Panc1 (cell line): ENCODE measurements around the gene ANHX. TPM values are rescaled to one million over a fixed set of nuclear protein-coding genes. Genes with fewer than 3 reads are reported as not detected.

Source experiments
- ATAC-seq: fragments of 200-7000 bp; cut with Tn5 transposase; 2 replicates; pipeline ENCODE4 v1.9.1; 2020; ENCODE audit warnings: mild to moderate bottlenecking, moderate library complexity
- BruUV-seq: library from RNA; stranded (reverse); fragments of 400-500 nt; replicated peaks from 2 replicates; lab custom pipeline; 2021; lab: Mats Ljungman, UMichigan
- CTCF ChIA-PET: fragments of 300-600 bp; sonication (Branson Sonifier 250); formaldehyde crosslinking; loops from one replicate; lab custom pipeline; 2022; ENCODE audit warnings: antibody characterized with exemption; lab: Charles Lee
- POLR2A ChIA-PET: fragments of 300-600 bp; sonication (Branson Sonifier 250); formaldehyde crosslinking; loops from one replicate; lab custom pipeline; 2022; ENCODE audit warnings: antibody characterized with exemption; lab: Charles Lee
- DNase-seq: peaks from one replicate; pipeline ENCODE4 v3.0.0-alpha.2; 2010; ENCODE audit warnings: low read depth, low spot score
- H3K27ac ChIP-seq: 2 replicates; pipeline ENCODE4 v1.5.1; 2011; ENCODE audit warnings: mild to moderate bottlenecking, low read length, inconsistent platforms
- H3K27me3 ChIP-seq: fragments of 200-500 bp; sonication (Bioruptor generic); 2 replicates; pipeline ENCODE4 v1.6.0; 2014; ENCODE audit warnings: low read length, inconsistent platforms; ENCODE audit not compliant: control insufficient read depth, insufficient read depth
- H3K36me3 ChIP-seq: fragments of 200-500 bp; sonication (Bioruptor generic); 2 replicates; pipeline ENCODE4 v1.5.1; 2014; ENCODE audit warnings: inconsistent platforms, mild to moderate bottlenecking, low read length, moderate library complexity; ENCODE audit not compliant: control insufficient read depth, insufficient read depth
- H3K4me1 ChIP-seq: 2 replicates; pipeline ENCODE4 v1.5.1; 2011; ENCODE audit warnings: inconsistent platforms, mild to moderate bottlenecking, low read length, moderate library complexity; ENCODE audit not compliant: control insufficient read depth, insufficient read depth
- H3K4me3 ChIP-seq, 2 experiments: 2 replicates each; pipeline ENCODE4 v1.5.1; 2011 to 2012; ENCODE audit warnings: low read depth in 2 of 2, low read length in 2 of 2, mild to moderate bottlenecking in 2 of 2, inconsistent platforms in 1 of 2, moderate library complexity in 1 of 2
- H3K9me3 ChIP-seq: fragments of 200-500 bp; sonication (Bioruptor generic); 2 replicates; pipeline ENCODE4 v1.5.1; 2014; ENCODE audit warnings: low read depth, mild to moderate bottlenecking, inconsistent platforms, low read length, moderate library complexity; ENCODE audit not compliant: control insufficient read depth, insufficient read depth
- CTCF ChIP-seq: fragments of 450-650 bp; IDR thresholded peaks from 2 replicates; pipeline ENCODE4 v1.5.1; 2017; ENCODE audit warnings: mild to moderate bottlenecking
- POLR2AphosphoS5 ChIP-seq: IDR thresholded peaks from 2 replicates; pipeline ENCODE4 v1.6.1; 2012; ENCODE audit warnings: mild to moderate bottlenecking, low read depth, low read length, moderate library complexity
- REST ChIP-seq, 2 experiments: IDR thresholded peaks; 2 replicates each; pipeline ENCODE4 v1.6.1; 2011 to 2012; ENCODE audit warnings: low read depth in 2 of 2, control low read depth in 1 of 2, low read length in 1 of 2, mild to moderate bottlenecking in 1 of 2, moderate library complexity in 1 of 2; ENCODE audit not compliant: insufficient read depth in 1 of 2
- SIN3A ChIP-seq: IDR thresholded peaks from 2 replicates; pipeline ENCODE4 v1.6.1; 2012; ENCODE audit warnings: low read depth, mild to moderate bottlenecking, low read length, moderate library complexity, borderline replicate concordance; ENCODE audit not compliant: insufficient read depth
- TCF7L2 ChIP-seq: IDR thresholded peaks from 2 replicates; pipeline ENCODE4 v1.6.1; 2011; ENCODE audit warnings: mild to moderate bottlenecking, low read depth, low read length, inconsistent platforms
- in situ Hi-C: cut with HindIII; loops from 2 replicates; pipeline ENCODE4 v1.10.0; 2016; ENCODE audit warnings: low sequenced_read_pairs, low pct_unique_long_range_greater_than_20kb
- intact Hi-C: fragments of 100-400 bp; cut with micrococcal nuclease; formaldehyde crosslinking; loops from one replicate; pipeline ENCODE4 v1.10.0; 2022; ENCODE audit not compliant: unreplicated experiment
- total RNA-seq: library from RNA; stranded (reverse); gene quantifications from one replicate; pipeline ENCODE4 v1.2.1, GENCODE V29; 2021; ENCODE audit not compliant: unreplicated experiment

The ANHX gene
- total RNA-seq, 1 experiment from 2014 or later: not detected

GRCh38 chr12:133227281-133227852 is 8.3 kb downstream of the ANHX start:
- BruUV-seq: no TSS peak
- H3K27ac ChIP-seq: no peak overlapping the region
- no peaks in the 10 kb centered on the region for H3K4me1 ChIP-seq
- H3K4me3 ChIP-seq: no peak overlapping the region
- CTCF ChIA-PET: no interaction called here
- TF ChIP-seq REST (IDR thresholded peaks at IDR 0.05; ENCODE audit: insufficient read depth in 1 of 2, low read depth in 2 of 2, low read length in 1 of 2): no peak
- TF ChIP-seq POLR2AphosphoS5: no peak
- TF ChIP-seq CTCF: no peak
- no peak for TF ChIP-seq TCF7L2
- no peak for TF ChIP-seq SIN3A
- in situ Hi-C loops: no loop called here
- intact Hi-C loops: no loop called here
- ATAC-seq (no peak), DNase-seq (no peak)
- H3K27me3 ChIP-seq: no peaks in the 10 kb centered on the region
- H3K36me3 ChIP-seq: no peaks in the 10 kb centered on the region
- POLR2A ChIA-PET: no interaction called here
- peaks cover 2% of the 10 kb centered on the region; the same call in 1 of the 2 replicates for H3K9me3 ChIP-seq

- no peaks in the 10 kb centered on the region for H3K4me1 ChIP-seq
- no peak for DNase-seq
- CTCF ChIA-PET: no interaction called here
- no peak for TF ChIP-seq POLR2AphosphoS5
- TF ChIP-seq TCF7L2: no peak
- TF ChIP-seq CTCF: no peak
- TF ChIP-seq REST (IDR thresholded peaks at IDR 0.05; ENCODE audit: insufficient read depth in 1 of 2, low read depth in 2 of 2, low read length in 1 of 2): no peak
- TF ChIP-seq SIN3A: no peak
- no peaks in the 10 kb centered on the region for H3K27me3 ChIP-seq
- in situ Hi-C loops: no loop called here
- H3K4me3 ChIP-seq: no peak overlapping the region
- no peak for ATAC-seq
- intact Hi-C loops: no loop called here
- H3K36me3 ChIP-seq: no peaks in the 10 kb centered on the region
- BruUV-seq: no TSS peak
- peaks cover 2% of the 10 kb centered on the region; the same call in 1 of the 2 replicates for H3K9me3 ChIP-seq
- POLR2A ChIA-PET: no interaction called here
- no peak overlapping the region for H3K27ac ChIP-seq
These were observed 9.0 kb downstream of the ANHX start for GRCh38 chr12:133226690-133227089.
